Astrocyte of the hippocampus (primary cell): ENCODE data around the gene DPM1.
A peak's percentile ranks its signal among the peaks of the same experiment; 100 is the strongest.
"Not testable (repeated sequence)": the region's sequence is repeated elsewhere in the genome, so short reads cannot be mapped to it uniquely, and the experiment has no call there.

Source experiments
- DNase-seq: peaks from one replicate; pipeline ENCODE4 v3.0.0; 2011; ENCODE audit warnings: low read depth, low spot score

DPM1 gene

DNA sequence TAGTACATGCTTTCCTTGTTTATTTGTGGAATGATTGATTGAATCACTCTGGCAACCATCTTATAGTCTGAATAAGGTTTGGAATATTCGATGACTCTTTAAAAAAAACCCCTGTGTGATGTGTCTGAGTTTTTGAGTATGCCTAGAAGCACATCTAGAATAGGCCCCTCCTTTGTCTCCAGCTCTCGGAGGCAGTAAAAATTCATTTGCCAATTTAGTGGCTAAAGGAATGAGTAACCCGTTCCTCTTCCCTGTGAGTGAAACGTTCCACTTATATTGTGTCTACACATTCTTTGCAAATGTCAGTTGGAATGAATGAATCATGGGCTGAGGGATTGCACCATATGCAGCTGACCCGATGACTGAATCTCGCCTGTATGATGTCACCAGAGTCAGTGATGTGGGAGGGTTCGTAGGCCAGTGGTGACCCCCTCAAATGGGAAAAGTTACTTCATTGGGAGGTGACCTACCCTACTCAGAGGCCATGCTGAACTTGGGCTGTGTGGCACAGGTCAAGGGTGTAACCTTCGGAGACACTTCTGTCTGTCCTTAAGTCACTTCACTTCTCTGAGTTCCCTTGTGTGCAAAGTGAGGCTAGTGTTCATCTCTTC lies 21.8 kb upstream of the DPM1 start:
- peak; percentile 97 for DNase-seq

DNA sequence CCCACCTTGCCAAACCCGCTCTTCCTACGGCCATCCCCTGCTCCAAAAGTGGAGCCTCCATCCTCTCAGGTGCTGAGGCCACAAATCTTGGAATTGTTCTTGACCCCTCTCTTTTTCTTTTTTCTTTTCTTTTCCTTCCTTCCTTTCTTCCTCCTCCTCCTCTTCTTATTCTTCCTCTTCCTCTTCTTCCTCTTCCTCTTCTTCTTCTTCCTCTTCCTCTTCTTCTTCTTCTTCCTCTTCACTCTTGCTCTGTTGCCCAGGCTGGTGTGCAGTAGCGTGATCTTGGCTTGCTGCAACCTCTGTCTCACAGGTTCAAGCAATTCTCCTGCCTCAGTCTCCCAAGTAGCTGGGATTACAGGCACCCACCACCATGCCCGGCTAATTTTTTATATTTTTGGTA lies 20.2 kb upstream of the DPM1 start:
- not testable (repeated sequence) for DNase-seq

DNA sequence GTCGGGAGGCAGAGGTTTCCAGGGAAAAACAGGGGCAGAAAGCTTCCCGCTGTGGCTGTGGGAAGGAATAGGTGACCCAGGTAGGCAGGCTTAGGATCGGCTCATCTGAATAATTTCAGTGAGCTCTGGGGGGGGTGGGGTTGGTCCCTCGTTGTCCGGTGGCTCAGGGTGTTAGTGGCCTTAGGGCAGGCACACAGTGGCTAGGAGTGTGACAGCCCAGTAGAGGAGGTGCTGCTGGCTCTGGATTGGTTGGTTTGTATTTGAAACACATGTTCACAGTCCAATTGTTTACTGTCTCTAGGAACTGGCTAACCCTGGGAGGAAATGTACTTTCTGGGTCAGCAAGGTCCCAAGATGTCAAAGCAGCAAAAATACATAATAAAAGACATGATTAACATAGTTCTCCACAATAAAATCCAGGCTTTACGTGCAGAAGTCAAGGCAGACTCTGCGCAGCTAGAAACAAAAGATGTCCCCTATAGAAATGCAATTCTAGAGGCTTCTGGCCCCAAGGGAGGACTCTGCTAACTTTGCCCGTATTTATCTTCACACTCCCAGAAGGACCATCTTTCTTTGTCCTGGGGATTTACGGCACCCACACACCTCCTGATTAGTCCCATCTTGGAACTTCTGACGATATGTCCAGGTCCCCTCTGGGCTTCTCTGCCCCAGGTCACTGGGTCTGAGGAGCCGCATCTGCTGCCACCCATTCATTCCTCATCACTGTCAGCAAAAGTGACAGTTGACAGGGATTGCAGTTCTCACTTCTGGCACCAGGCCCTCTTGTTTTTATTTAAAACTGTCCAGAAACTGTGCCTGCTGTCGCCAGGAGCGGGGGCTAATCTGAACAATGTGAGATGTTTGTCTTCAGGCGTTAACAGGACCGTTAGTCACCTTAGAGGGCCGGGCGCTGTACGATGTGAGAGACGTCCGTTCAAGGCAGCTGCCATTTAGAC lies 19.0 kb upstream of the DPM1 start:
- DNase-seq, result peak; percentile 23

DNA sequence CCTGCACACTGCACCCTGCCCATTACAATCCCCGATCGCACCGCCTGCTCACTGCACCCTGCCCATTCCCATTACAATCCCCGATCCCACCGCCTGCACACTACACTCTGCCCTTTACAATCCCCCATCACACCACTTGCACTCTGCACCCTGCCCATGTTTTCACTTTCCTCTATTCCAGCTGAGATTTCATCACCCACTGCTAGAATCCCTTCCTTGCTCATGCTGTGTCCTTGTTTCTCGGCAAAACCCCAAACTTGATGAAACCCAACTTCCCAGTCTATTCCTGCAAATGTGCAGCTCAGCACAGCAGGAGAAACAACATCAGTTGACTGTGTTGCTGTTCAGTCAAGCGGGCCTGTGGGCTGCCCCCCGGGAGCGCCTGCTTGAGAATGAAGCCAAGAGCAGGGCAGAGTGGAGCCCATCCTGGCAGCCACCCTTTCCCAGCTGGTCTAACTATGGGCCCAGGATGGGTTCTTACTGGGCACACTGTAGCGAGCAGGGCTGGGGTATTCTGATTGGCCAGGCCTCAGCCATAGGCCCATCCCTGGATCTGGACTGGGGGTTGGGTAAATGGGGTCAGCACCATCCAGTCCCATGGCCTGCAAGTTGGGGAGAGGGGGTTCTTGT lies 17.5 kb upstream of the DPM1 start:
- no peak for DNase-seq

DNA sequence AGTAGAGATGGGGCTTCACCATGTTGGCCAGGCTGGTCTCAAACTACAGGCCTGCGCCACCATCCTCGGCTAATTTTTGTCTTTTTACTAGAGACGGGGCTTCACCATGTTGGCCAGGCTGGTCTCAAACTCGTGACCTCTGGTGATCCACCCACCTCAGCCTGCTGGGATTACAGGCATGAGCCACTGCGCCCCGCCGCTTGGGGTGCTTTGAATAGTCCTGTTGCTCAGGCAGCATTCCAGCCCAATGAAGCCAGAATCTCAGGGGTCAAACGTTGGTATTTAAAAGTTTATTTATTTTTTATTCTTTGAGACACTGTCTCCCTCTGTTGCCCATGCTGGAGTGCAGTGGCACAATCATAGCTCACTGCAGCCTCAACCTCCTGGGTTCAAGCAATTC lies 11.6 kb upstream of the DPM1 start:
- DNase-seq, result no peak

DNA sequence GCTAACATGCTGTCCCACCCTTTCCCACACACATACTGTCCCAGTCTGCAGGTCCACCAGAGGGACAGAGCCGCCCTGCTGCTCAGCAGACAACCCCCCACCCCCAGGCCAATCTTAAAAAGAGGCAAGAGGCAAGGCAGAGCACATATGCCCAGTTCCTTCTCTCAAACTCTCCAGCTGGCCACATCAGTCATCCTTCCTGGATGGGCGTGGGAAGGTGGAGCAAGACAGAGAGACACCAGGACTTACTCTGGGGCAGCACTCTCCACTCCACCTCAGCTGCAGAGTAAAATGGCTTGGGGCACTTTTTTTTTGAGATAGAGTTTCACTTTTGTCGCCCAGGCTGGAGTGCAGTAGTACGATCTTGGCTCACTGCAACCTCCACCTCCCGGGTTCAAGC lies 11.1 kb upstream of the DPM1 start:
- DNase-seq, result no peak

DNA sequence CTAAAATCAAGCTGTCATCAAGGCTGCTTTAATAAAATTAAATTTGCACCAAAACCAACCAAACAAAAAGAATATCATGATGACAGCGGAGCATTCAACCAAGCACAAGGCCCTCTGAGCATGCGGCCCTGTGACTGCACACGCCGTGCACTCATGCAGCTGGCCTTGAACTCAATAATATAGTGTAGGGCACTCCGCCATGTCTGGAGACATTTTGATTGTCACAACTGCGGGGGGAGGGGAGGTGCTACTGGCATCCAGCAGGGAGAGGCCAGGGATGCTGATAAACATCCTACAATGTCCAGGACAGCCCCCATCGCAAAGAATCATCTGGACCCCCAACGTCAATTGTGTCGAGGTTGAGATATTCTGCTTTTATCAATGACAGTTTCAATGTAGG lies 10.0 kb upstream of the DPM1 start:
- no peak for DNase-seq

DNA sequence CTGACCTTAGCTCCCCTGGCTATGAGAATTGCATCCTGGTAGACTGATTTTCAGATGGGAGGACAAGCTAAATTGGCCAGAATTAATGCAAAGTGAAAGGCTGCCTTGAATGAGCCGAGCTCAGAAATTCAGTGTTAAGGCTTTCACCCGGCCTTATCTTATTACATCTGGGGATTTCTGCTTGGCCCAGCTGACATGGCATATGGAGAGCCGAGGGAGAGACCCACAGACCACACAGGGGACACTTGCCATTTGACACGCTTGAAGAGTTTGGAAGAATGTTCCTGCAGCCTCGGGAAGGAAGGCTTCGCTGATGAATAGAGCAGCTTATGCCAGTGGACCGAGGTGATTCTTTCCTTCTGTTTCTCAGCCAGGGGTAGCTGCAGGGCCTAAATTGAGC lies 9.3 kb upstream of the DPM1 start:
- DNase-seq, result peak; percentile 72

DNA sequence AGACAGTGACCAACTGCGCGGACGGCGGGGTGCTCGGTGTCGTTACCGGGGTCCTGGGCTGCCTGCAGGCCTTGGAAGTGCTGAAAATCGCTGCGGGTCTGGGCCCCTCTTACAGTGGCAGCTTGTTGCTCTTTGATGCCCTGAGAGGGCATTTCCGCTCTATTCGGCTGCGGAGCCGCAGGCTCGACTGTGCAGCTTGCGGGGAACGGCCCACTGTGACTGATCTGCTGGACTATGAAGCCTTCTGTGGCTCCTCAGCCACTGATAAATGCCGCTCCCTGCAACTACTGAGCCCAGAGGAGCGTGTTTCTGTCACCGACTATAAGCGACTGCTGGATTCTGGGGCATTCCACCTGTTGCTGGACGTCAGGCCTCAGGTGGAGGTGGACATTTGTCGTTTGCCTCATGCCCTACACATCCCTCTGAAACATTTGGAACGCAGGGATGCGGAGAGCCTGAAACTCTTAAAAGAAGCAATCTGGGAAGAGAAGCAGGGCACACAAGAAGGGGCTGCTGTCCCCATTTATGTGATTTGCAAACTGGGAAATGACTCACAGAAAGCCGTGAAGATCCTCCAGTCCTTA lies 1.3 kb upstream of the DPM1 start:
- no peak for DNase-seq

DNA sequence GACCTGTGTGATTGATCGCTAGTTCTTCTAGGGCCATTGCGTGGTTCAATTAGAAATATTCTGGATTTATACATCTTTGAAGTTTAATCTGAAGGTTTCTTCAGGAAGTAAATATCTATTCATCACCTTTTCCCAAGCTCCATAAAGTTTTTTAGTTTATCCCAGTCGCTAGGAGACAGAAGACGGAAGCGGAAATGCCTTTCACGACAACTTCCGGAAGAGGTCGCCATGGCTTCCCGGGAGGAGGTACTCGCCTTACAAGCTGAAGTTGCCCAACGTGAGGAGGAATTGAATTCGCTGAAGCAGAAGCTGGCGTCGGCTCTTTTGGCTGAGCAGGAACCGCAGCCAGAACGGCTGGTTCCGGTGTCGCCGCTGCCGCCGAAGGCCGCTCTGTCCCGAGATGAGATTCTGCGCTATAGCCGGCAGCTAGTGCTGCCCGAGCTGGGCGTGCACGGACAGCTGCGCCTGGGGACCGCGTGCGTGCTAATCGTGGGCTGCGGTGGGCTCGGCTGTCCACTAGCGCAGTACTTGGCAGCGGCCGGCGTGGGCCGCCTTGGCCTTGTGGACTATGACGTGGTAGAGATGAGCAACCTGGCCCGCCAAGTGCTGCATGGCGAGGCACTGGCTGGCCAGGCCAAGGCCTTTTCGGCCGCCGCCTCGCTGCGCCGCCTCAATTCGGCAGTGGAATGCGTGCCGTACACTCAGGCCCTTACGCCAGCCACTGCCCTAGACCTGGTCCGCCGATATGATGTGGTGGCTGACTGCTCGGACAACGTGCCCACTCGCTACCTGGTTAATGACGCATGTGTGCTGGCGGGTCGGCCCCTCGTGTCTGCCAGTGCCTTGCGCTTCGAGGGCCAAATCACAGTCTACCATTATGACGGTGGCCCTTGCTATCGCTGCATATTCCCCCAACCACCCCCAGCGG lies 547 bp upstream of the DPM1 start, which contains the start of gene MOCS3:
MOCS3 (plus strand) TSS at position 204 of the 928 bp plus-strand sequence; CDS start at position 229, 25 bp downstream.
- peak; percentile 94 for DNase-seq

DNA sequence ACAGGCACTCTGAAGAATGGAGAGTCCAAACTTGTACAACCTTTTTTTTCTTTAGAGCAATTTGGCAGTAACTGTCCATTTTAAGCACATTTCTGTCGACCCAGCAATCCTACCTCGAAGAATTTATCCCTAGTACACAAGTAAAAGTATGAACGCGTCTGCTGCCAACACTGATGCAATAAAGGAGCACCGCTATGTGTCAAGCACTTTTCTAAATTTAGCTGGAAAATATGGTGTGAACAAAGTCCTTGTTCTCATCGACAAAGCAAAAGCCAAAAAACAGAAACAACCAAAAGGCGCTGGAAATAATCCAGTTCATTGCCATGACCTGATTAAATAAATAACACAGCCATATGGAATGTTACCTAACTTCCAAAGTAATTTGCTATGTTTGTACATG lies 1.1 kb downstream of the DPM1 start:
- DNase-seq, result peak; percentile 23

DNA sequence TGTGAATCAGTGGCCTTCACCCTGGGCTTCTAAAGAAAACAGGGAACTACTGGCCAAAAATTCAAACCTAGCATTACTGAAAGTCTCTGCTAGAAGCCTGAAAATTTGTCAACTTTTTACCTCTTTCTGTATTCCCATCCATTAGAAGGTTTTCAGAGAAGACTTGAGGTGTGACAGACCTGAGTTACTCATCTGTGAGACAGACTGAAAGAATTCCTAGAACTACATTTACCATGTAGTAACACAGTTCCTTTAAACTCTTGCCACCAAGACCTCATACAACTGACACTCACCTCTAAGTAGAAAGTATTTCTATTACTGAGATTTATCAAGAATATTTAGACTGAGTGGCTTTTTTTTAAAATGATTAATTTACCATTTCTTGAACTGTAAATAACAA lies 4.5 kb downstream of the DPM1 start:
- no peak for DNase-seq

DNA sequence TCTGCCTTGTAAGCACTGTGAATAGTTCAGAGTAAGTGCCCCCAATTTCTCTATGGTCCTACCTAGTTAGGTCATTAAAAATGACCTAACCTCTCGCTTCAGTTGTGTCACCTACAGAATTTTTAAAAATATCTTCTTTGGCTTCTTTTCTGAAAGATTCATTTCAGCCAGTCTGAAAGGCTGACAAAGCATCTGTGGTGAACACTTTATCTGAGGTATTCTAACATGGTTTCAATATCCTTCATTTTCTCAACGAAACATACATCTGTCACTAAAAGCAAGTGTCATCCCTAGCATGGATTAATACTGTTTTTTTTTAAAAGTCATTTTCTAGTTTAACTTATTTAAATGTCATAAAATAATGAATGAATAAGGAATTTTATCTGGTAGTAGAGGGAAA lies 5.1 kb downstream of the DPM1 start:
- no peak for DNase-seq

DNA sequence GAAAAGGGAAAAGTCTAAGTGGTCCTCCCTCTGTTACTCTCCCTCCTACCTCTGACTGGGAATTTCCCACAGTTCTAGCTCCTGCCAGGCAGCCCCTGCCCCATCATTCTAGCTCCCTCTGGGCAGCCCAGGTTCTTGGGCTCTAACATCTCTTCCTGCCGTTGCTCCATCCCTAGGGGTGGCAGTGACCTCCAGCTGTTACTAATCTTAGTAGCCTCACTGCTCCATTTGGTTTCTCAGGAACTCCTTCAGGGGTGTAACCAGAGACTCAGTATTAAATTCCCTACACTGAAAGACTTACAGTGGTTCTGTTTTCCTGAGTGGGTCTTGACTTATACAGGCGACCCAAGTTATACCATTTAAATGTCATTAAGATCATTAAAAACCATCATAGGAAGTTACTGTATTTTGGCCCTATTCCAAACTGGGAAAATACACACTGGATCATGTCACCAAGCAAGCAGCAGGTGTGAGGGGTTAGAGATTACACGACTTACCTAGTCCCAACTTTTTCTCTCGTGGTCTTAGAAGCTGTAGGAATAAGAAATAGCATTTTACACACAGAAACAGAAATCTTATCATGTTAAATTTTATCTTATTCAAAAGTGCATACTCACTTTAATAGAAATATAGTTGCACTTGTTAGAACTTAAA lies 10.1 kb downstream of the DPM1 start:
- no peak for DNase-seq

DNA sequence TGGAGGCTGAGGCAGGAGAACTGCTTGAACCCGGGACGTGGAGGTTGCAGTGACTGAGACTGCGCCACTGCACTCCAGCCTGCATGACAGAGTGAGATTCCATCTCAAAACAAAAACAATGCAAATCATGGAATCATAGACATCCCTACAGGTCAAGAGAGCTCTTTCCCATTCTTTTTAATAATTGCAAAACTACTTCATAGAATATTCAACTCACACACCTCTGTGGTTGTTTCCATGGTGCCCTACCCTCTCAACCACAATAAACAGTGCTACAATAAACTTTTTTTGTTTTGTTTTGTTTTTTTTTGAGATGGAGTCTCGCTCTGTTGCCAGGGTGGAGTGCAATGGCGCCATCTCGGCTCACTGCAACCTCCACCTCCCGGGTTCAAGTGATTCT lies 15.3 kb downstream of the DPM1 start:
- no peak for DNase-seq

DNA sequence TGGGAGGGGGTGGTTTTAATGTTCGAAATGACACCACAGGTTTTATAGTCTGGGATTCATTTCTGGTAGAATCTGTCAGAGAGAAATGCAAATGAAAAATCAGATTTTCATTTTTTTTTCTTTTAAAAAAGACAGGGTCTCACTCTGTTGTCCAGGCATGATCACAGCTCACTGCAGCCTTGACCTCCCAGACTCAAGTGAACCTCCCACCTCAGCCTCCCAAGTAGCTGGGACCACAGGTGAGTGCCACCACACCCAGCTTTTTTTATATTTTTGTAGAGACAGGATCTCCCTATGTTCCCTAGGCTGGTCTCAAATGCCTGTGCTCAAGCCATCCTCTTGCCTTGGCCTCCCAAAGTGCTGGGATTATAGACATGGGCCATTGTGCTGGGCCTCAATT lies 24.7 kb downstream of the DPM1 start:
- no peak for DNase-seq

DNA sequence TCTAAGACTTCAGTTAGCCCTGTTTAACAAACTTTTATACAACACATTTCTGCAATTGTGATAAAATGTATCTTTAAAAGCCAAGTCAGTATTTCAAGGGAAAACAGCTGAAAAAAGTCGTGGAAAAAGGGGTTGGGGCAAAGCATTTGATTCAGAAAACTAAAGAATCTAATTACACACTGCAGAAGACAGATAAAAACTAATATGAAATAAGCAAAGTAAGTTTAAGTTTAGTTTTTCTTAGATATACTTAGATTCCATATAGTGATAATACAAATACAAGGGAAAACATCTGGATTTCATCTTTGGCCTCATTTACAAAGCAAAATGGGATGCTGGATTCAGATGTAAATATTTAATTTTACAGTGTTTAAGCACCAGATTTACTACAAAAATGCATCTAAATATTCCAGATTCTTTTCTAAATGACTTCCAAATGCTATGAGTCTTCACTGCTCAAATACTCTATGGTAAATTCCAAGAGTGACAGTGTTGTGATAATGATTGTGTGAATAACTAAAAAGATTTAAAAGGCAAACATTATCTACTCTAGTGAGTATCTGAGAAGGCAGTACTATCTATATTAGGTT lies 25.5 kb downstream of the DPM1 start:
- DNase-seq, result no peak

DNA sequence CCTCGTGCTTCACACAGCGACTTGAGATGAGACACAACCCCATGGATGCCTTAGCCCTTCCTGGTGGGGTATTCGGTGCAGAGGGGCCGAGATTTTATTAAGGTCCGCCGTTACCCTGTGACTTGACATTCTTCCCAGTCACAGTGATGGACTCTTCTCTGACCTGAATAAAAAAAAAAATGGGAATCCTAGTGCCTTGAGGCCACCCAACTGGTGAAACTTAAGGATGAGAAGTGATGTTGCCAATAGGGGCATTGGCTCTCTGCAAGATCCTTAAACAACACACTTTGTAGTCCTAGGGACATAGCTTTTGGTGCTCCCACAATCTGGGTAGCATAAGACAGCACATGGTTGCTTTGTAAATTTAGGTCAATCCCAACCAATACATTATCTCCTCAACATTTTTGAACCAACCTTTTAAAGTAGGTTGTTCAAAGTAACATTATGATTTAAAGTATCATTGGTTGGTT lies 26.3 kb downstream of the DPM1 start:
- DNase-seq, result no peak

DNA sequence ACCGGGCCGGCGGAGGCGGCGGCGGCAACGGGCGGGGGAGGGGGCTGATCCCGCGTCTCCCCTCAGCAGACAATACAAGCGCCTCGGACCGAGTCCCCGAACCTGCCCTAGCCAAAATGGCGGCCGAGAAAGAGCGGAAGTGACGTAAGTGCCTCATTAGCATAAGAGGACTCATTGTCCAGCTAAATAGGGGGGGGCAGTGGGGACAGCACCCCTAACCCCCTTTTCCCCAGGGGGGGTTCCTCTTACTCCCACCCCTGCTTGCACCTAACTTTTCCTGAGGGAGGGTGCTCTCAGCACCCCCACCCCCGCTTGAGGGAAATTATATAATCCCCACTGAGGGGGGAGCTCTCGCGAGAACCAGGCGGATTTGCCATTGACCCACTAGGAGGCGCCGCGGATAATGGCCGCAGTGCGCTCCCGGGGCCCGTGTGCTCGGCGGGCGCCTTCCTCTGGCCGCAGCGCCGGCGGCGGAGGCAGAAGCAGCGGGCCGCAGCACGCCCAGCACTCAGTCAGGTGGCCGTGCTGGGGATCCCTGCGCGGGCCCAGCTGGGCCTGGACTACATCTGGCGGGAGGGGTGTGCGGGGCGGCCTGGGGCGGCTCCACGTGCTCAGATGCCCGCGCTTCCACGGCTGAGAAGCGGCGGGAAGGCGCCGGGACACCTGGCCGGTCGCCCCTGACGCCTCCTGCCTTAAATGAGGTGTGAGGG lies 26.9 kb downstream of the DPM1 start, which contains the start of gene ADNP:
ADNP (minus strand) TSS at position 132 of the 710 bp plus-strand sequence. CDS start 27,441 bp downstream, outside the sequence.
- peak; percentile 96 for DNase-seq
